Stimulated activated CD8-positive, alpha-beta memory T cell treated with anti-CD3 and anti-CD28 coated beads, Interleukin-12 subunit alpha, Interleukin-12 subunit beta, amount 100 ng/mL, for 1 hour (primary cell): ENCODE data around the gene RIPPLY1.

Experiments
- DNase-seq: peaks from one replicate; pipeline ENCODE4 v3.0.0-alpha.2; 2020; ENCODE audit warnings: low read depth

The RIPPLY1 gene, protein sequence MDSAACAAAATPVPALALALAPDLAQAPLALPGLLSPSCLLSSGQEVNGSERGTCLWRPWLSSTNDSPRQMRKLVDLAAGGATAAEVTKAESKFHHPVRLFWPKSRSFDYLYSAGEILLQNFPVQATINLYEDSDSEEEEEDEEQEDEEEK

DNA sequence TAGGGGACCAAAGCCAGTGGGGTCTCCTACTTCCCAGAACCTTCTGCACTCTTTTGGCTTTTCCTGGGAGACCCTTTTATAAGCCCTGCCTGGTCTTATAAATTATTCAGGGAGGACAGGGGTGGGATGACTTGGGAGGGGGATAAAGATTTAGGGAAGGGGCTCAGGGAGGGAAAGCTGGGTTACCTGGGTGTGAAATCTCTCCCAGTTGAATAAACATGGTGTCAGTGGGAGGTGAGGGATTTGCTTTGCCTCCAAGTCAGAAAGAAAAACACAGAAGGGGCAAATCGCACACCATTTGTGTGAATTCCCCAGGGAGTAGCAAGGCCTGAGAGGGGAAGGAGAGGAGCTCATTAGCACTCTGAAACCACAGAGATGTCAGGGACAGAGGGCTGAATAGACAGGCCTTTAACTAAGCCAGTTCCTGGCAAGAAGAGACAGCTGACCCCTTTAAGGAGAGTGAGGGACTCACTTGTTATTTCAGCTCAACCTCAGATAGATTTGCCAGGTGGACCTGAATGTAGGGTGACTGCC lies at the start of gene RIPPLY1:
Gene RIPPLY1 (minus strand): TSS at position 51 of the 534 bp plus-strand sequence. CDS start 54 bp downstream, outside the sequence.
- no peak for DNase-seq

DNA sequence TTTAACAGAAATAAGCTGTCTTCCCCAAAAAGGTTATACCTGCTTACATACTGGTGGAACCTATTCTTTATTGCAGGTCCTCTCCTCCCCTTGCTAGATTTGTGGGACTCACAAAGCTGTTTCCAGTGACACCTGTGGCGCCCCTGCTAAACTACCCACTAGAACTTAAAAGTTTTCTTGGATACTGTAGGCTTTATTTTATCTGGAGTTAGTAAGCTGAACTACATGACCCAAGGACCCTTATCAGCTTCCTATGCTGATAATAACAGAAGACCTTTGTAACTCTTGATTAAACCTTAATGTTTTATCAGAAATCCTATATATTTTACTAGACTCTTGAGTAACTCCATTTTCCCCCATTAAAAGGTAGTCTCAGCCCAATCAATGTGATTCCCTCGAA lies 49.4 kb upstream of the RIPPLY1 start:
- DNase-seq: no peak

DNA sequence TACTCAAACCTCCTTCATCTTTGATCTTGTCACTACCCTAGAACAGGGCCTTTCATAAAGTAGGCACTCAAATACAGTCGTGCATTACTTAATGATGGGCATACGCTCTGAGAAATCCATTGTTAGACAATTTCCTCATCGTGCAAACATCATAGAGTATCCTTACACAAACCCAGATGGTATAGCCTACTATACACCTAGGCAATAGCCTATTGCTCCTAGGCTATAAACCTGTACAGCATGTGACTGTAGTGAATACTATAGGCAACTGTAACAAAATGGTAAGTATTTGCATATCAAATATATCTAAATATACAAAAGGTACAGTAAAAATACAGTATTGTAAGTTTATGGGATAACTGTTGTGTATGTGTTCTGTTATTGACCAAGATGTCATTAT lies 48.9 kb upstream of the RIPPLY1 start:
- DNase-seq: no peak

DNA sequence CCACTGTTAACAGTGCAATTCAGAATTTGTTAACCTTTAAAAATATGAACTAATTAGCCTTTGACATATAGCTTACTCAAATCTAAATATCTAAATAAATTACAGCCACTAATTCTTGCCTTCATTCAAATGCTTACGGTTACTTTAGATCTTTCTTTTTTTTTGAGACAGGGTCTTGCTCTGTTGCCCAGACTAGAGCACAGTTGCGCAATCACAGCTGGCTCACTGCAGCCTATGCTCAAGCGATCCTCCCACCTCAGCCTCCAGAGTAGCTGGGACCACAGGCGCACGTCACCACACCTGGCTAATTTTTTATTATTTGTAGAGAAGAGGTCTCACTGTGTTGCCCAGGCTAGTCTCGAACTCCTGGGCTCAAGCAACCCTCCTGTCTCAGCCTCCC lies 48.1 kb upstream of the RIPPLY1 start:
- DNase-seq: no peak

DNA sequence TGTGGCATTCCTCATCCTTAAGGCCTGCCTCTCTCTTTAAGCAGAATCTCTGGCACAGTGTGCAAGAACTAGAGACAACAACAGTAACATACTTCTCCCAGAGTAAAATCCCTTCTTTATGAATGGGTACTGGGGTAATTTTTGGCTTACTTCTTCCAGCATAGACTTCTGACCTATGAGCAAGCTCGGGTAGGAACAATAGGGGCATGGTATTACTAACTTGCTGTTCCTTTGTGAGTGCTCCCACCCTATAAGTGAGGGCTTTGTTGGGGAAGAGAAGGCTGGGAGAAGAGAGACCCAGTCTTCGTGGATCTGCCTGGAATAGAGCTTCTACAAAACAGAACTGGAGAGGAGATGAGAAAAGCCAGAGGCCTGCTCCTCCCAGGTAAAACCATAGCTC lies 47.2 kb upstream of the RIPPLY1 start:
- no peak for DNase-seq

DNA sequence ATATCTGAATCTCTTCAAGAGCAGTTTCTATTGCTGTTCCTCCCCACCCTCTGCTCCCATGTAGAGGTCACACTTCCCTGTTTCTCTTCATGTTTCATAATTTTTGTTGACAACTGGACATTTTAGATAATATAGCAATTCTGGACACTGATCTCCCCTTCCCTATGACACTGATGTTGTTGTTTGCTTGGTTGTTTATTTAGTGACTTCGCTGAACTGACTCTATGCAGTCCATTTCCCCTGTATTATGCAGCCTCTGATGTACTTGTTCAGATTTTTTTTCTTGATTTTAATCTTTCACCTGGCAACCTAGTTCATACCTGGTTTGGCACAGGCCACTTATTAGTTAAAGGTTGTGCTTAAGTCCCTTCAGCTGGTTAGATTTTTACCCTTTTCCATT lies 46.2 kb upstream of the RIPPLY1 start:
- no peak for DNase-seq

DNA sequence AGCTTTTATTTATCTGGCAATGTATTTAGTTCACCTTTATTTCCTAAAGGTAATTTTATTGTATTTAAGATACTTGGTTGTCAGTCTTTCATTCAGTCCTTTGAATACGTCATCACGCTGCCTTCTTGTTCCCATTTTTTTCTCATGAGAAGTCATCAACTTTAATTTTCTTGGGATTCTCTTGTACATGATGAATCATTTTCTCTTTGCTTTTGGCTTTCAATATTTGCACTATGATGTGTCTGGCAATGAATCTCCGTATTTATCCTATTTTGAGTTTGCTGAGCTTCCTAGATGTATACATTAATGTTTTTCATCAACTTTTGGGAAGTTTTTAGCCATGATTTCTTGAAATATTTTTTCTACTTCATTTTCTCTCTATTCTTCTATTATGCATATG lies 45.5 kb upstream of the RIPPLY1 start:
- DNase-seq: no peak

DNA sequence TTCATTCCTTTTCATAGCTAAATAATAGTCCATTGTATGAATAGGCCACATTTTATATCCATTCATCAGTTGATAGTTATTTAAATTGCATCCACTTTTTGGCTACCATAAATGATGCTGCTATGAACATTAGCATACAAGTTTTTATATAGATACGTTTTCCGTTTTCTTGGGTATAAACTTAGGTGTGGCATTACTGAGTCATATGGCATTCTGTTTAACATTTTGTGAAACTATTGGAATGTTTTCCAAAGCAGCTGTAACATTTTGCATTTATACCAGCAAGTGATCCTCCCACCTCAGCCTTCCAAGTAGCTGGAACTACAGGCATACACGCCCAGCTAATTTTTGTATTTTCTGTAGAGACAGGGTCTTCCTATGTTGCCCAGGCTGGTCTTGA lies 43.3 kb upstream of the RIPPLY1 start:
- DNase-seq: no peak

DNA sequence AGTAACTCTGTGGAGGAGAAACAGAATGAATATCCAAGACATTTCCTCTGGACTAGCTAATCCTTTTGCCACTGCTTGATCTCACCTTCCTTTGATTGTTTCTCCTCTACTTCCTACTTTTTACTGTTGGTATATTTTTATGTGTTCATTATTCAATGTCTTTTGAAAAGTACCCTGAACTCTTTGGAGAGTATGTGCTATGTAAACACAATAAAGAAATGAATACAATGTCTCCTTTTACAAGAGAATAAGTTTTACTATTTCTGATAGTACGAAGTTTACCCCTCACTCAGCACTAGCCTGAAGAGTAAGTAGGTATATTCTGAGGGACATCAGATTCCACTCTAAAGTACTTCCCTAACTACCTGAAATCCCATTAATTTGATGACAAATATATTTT lies 36.9 kb upstream of the RIPPLY1 start:
- no peak for DNase-seq

DNA sequence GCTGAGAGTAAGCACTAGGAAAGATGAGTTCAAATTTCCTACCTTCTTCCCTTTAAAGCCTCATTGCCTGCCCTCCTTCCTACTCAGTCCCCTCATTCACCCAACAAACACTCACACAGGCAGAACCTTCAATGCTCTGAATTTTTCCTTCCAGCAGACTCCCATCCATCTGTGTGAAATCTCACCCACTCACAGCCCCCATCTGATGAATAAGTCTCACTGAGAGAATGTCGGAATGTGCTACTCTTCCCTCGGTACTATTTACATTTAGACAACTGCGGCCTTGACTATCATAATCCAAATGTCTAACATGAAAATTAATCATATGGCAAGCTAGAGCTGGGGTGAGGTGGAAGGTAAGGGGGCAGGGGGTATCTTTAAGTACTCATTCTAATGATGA lies 36.4 kb upstream of the RIPPLY1 start:
- DNase-seq: no peak

DNA sequence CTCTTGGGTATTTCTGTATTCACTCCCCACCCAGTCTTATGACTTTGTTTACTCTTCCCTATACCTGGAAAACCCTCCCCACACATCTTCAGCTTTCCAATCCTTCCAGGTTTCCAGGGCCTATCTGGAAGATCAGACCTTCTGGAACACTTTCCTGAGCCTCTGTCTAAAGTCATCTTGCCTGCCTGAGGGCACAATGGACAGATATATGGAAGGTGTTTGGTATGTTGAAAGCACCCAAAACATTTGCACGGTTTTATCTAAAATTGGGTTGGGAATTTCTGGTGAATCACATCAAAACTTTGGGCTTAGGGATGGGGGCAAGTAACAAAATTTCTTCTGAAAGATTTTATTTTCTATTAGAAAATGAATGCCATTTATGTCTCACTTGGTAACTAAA lies 33.1 kb upstream of the RIPPLY1 start:
- no peak for DNase-seq

DNA sequence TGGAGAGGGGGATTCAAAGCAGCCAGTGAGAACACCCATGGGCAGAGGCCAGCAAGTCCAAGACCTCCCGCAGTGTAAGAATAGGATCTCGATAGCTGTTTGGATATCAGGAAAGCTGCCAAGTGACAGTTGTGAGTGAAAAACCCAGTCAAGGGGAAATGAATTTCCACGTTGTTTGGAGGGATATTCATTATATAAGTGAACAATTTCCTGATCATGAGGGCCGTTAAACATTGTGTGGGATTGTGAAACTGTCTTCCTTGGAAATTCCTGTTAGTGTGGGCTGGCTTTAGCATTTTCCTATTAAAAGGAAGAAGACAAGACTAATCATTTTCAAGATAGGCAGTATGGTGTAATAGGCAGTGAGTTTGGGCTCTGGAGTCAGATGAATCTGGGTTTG lies 32.0 kb upstream of the RIPPLY1 start:
- no peak for DNase-seq

DNA sequence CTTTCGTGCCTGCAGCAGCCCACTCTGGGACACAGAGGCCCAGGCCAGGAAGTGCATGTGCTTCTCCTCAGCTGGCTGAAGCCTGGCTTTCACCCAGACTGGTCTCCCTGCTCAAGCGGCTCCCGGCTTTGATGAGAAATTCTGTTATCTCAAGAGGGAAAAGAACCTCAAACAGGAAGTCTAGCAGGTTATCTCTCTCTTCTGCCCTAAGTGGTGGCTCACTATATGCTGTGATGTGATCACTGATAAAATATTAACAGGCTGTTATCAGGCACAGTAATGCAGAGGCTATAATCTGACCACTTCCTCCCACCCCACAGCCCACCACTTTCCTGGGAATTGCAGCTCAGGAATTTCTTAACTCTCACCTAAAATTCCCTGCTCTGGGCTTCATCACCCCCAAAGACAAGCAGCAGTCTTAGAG lies 30.4 kb upstream of the RIPPLY1 start:
- no peak for DNase-seq

DNA sequence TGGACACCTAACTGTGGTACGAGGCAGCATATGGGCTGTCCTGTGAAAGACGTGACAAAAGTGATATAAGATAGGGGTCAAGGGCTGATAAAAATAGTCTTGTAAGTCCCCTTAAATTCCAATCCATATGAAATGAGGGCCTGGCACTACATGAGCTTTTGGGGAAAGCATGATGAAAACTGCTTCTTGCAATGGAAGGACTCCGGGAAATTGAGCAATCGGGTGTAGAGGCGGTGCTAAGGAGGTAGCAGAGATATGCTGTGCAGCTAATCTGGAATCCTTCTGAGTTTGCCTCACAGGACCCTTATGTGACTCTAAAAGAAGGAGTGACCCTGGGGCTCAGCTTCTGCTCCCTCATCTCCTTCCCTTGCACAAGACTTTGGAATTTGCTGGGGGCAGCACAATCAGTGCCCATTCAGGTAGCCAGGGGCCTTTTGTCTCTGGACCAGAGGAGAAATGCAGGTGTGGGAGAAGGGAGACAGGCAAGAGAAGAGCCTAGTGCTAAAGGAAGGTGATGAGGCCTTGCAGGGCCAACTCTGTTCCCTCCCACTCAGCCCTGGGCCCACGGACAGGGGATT lies 29.9 kb upstream of the RIPPLY1 start:
- DNase-seq: no peak

DNA sequence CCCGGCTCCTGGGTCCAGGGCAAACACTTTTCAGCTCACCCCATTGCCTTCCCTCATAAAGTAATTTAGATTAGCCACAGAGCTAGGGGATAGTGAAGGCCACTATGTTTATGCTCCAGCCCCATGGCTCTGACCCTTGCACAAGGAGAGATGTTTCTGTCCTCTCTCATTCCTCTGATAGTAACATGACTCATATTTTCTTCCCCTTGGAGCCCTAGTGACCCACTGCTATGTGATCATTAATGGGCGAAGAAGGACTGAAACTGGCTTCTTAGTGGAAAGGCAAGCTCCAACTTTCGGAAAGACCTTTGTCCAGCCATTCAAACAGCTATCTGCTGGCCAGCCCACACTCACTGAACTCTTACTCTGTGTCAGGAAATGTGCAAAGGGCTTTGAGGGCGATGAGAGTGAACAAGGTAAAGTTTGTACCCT lies 29.4 kb upstream of the RIPPLY1 start:
- DNase-seq: no peak

DNA sequence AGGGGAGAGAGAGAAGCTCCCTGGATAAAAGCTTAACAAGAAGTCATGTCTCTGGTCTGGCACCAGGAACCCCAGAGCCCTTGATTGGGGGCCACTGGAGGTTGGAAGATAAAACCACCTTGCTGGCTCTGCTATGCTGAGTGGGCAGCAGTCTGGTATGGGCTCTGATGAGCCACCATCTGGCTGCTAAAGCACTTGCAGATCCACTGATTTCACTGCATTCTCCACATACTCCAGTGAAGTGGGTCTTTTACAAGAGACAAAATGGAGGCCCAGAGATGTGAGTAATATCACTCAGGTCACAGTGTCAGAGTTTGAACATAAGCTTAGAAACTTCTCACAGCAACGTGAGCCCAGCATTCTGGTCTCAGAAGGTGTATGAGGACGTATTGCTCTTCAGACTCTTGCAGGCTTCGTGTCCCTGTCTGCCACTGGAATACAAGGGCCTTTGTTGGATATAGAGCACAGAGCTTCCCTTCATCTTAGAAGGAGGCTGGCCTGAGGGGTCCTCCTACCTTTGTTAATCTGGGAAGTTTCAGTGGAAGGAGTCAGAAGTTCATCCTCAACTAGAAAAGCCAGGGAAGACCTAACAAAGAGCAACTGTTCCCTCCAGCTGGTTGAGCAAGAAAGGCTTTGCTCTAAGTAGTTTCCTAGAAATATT lies 28.8 kb upstream of the RIPPLY1 start:
- no peak for DNase-seq

DNA sequence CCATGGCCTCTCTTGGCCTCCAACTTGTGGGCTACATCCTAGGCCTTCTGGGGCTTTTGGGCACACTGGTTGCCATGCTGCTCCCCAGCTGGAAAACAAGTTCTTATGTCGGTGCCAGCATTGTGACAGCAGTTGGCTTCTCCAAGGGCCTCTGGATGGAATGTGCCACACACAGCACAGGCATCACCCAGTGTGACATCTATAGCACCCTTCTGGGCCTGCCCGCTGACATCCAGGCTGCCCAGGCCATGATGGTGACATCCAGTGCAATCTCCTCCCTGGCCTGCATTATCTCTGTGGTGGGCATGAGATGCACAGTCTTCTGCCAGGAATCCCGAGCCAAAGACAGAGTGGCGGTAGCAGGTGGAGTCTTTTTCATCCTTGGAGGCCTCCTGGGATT lies 25.1 kb upstream of the RIPPLY1 start:
- DNase-seq: no peak

DNA sequence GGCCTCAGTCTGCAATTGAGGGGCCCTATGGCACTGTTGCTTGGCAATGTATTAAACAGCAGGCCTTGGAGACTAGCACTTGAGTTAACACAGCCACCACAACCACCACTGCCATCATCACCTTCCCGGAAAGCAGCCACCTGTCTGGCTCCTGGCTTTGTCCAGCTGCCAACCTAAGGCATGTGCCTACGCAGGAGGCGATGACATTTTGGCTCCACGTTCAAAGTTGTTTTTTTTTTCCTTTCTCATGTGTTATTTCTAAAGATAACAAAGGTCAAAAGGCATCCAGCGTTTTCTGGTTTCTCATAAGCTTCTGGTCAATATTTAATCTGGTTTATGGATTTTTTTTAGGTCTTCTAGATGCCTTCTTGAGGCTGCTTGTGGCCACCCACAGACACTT lies 24.6 kb upstream of the RIPPLY1 start:
- no peak for DNase-seq

DNA sequence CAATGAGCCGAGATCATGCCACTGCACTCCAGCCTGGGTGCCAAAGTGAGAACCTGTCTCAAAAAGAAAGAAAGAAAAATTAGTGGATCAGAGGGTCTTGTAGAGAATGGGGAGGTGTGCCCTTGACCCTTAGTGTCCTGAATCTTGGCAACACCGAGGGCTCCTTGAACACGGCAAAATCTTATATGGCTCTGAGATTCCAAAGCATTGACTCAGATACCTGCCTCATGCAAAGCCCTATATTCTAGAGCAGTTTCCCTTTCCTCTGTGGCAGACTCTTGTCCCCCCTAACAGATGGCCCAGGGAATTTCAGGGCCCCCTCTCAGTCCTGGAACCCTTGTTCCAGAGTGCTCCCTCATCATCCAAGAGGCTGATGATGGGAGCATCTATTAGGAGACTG lies 23.9 kb upstream of the RIPPLY1 start:
- no peak for DNase-seq

DNA sequence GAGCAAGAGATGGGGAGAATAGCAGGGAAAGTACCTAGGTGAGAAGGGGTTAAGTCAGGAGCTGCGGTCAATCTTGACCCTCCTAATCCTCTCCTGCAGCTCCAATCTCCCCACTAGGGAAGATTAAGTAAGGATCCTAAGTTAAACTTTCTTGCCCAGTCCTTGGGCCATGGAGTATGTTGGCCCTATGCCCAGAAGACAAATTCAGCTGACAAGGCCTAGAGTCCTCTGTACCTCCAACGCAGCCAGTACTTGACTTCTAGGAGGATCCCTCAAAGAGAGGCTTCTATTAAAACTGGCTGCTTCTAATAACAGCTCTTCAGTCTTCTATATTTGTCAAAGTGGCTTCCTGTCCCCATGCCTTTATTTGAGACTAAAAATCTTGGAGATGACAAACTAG lies 18.5 kb upstream of the RIPPLY1 start:
- DNase-seq: no peak

DNA sequence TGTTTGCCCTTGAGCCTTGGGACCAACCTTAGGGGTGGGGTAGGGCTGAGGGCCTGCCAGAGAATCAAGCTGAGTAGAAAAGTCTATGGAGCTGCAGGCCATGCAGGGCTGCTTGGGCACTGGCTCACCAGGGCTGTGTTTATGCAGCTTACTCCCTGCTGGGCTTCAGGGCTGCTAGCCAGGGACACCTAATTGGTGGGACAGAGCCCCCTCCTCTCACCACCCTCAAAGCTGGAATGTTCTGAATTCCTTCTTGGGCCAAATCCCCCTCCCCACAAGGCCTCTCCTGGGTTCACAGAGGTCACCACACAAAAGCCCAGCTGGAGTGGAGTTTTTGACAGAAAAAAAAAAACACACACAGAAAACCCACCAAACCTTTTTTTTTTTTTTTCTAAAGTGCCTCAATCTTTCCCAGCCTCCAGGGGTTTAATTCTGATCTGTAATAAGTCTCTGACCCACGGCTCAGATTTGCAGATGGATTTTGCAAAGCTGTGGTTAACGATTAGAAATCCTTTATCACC lies 16.9 kb upstream of the RIPPLY1 start, which contains the start of gene CLDN2:
Gene CLDN2 (plus strand): TSS at position 471 of the 521 bp plus-strand sequence. CDS start 7,827 bp downstream, outside the sequence.
- DNase-seq: no peak

DNA sequence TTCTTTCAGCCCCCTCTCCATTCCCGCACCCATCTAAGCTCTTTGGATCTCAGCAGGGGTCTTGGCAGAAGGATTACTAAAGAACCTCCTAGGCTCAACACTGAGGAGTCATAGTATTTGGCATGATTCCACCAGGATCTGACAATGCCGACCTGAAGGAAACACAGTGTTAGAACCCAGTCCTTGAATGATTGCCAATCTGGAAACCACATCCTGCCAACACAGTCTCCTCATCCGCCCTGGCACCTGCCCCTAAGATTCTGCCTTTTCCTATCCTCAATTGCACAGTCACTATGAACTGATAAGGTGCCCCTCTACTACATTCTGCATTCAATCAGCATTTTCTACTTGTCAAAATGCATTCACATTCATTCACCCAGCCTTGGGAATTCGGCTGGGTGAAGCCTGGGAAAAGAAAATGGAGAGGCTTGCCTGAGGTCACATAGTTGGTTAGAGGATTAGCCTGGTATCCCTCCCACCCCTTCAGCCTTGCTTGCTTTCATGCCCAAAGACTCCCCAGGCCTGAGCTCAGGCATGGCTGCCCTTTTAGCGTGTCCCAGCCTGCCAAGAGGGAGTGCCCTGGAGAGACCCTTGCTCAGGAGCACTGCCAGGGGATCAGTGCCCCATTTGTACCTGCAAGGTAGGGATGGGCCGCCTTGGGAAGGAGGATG lies 14.8 kb upstream of the RIPPLY1 start:
- no peak for DNase-seq

DNA sequence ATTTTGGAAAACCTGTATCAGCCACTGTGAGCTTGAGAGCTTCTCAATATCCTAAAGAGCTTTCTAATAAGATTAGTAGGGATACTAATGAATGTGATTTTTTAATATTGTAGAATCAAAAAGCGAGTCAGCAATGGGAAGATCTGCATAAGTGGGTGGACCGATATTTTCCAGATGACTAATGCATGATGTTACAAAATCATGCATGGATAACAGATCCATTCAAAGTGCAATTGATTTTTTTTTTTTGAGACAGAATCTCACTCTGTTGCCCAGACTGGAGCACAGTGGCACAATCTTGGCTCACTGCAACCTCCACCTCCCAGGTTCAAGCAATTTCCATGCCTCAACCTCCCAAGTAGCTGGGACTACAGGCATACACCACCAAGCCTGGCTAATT lies 9.7 kb upstream of the RIPPLY1 start:
- no peak for DNase-seq
